CD4-positive, CD25-positive, alpha-beta regulatory T cell (primary cell): ENCODE results near the gene CORO1C. TPM values are rescaled to one million over a fixed set of nuclear protein-coding genes. Genes with fewer than 3 reads are reported as not detected.
"Not testable (repeated sequence)": the region's sequence is repeated elsewhere in the genome, so short reads cannot be mapped to it uniquely, and the experiment has no call there.

ENCODE experiments used
- ATAC-seq, 2 donors: fragments of 150-1000 bp; cut with Tn5 transposase; one replicate each; pipeline ENCODE4 v1.10.0; 2021; ENCODE audit warnings: low read depth in 2 of 2, moderate number of reproducible peaks in 2 of 2, moderate library complexity in 1 of 2
- DNase-seq, 3 donors: peaks; one replicate each; pipeline versions ENCODE4 v3.0.0 to v3.0.0-alpha.2; 2012 to 2022; ENCODE audit warnings: mixed read lengths in 1 of 3
- H3K27ac ChIP-seq: one replicate; pipeline ENCODE4 v1.7.0; 2013; ENCODE audit warnings: mild to moderate bottlenecking, low read length; ENCODE audit not compliant: insufficient read depth, poor library complexity, severe bottlenecking
- H3K27me3 ChIP-seq: one replicate; pipeline ENCODE4 v1.7.0; 2013; ENCODE audit warnings: low read length; ENCODE audit not compliant: control insufficient read depth, insufficient read depth
- H3K36me3 ChIP-seq: one replicate; pipeline ENCODE4 v1.7.0; 2013; ENCODE audit warnings: mild to moderate bottlenecking, low read length, moderate library complexity; ENCODE audit not compliant: control insufficient read depth, insufficient read depth
- H3K4me1 ChIP-seq: 2 replicates; pipeline ENCODE4 v1.7.0; 2013; ENCODE audit warnings: mild to moderate bottlenecking, low read length; ENCODE audit not compliant: insufficient read depth, control insufficient read depth, poor library complexity, severe bottlenecking
- H3K4me3 ChIP-seq: one replicate; pipeline ENCODE4 v1.7.0; 2013; ENCODE audit warnings: low read depth, mild to moderate bottlenecking, low read length, moderate library complexity
- H3K9me3 ChIP-seq, 2 experiments: 1 replicate in 1 of 2; 2 replicates in 1 of 2; pipeline ENCODE4 v1.7.0; 2013; ENCODE audit warnings: low read length in 2 of 2, mild to moderate bottlenecking in 1 of 2, moderate library complexity in 1 of 2; ENCODE audit not compliant: control insufficient read depth in 2 of 2
- H3K27ac Mint-ChIP-seq, 3 donors: one replicate each; pipeline ENCODE4 v1.8.0; 2020 to 2022; ENCODE audit warnings: mild to moderate bottlenecking in 3 of 3, mixed read lengths in 3 of 3, moderate library complexity in 2 of 3
- H3K27me3 Mint-ChIP-seq: one replicate; pipeline ENCODE4 v1.8.0; 2022; ENCODE audit warnings: mild to moderate bottlenecking, mixed read lengths
- H3K36me3 Mint-ChIP-seq: one replicate; pipeline ENCODE4 v1.8.0; 2020; ENCODE audit warnings: mixed read lengths
- H3K4me1 Mint-ChIP-seq, 4 donors: one replicate each; pipeline ENCODE4 v1.8.0; 2020 to 2022; ENCODE audit warnings: mixed read lengths in 4 of 4, mild to moderate bottlenecking in 1 of 4
- H3K4me3 Mint-ChIP-seq, 4 donors: one replicate each; pipeline ENCODE4 v1.8.0; 2020 to 2022; ENCODE audit warnings: mild to moderate bottlenecking in 4 of 4, mixed read lengths in 4 of 4, moderate library complexity in 3 of 4
- H3K9me3 Mint-ChIP-seq, 7 donors: one replicate each; pipeline ENCODE4 v1.8.0; 2020 to 2022; ENCODE audit warnings: mixed read lengths in 7 of 7, mild to moderate bottlenecking in 3 of 7, moderate library complexity in 2 of 7
- polyA plus RNA-seq, 4 donors: library from polyadenylated mRNA; unstranded; fragments of 300-500 nt; fragmentation: Illumina TruSeq; gene quantifications; one replicate each; pipeline ENCODE4 v1.2.3, GENCODE V29; 2021
- total RNA-seq: library from RNA; stranded (reverse); gene quantifications from one replicate; pipeline ENCODE4 v1.2.3, GENCODE V29; 2022

The CORO1C gene
- total and polyA plus RNA-seq, 5 donors from 2014 or later = 9.4 to 22.8 (median 21.2) TPM

DNA sequence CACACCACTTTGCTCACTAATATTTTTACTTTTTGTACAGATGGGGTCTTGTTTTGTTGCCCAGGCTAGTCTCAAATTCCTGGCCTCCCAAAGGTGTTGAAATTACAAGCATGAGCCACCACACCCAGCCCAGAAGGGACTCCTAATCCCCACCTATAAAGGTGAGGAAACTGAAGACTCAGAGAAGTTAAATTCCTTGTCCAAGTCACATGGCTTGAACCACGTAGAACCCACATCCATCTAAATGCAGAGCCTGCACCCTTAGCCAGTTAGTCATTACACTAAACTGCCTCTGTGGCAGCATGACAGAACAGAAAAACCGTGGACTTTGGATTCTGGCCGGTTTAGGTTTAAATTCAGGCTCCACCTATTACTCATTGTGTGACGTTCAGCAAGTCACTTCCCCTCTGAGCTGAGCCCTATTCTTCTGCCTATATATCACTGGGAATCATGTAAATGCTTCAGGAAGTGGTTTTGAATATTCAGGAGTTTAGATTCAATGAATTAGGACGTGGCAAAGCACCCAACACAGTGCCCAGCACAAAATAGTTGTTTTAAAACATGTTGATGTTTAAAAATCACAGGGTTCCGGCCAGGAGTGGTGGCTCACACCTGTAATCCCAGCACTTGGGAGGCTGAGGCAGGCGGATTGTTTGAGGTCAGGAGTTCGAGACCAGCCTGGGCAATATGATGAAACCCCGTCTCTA is 3.0 kb upstream of the CORO1C start:
- H3K9me3 Mint-ChIP-seq = no peaks in the 10 kb centered on the region
- no peak overlapping the region for H3K27ac ChIP-seq
- H3K4me3 Mint-ChIP-seq = peak overlapping the region in 3 of 4 donors; percentile 28 to 78 (median 41)

DNA sequence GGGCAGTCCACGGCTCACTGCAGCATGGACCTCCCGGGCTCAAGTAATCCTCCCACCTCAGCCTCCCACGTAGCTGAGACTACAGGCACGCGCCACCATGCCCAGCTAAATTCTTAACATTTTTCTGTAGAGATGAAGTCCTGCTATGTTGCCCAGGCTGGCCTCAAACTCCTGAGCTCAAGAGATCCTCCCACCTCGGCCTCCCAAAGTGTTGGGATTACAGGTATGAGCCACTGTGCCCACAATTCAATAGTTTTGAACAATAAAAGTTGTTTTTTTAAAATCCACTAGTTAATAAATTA is 1.9 kb upstream of the CORO1C start:
- ATAC-seq, H3K36me3 ChIP-seq, H3K27me3 ChIP-seq, H3K9me3 Mint-ChIP-seq, H3K27ac ChIP-seq, DNase-seq, H3K27me3 Mint-ChIP-seq, H3K36me3 Mint-ChIP-seq, H3K4me3 ChIP-seq, H3K9me3 ChIP-seq: not testable (repeated sequence)
- peaks cover 24% of the 10 kb centered on the region for H3K4me1 ChIP-seq
- Mint-ChIP-seq H3K4me3 (peak overlapping the region in 1 of 4 donors; percentile 90), H3K4me1 (peaks cover 7 to 34% (median 18%) of the 10 kb centered on the region in 4 donors), H3K27ac (peak overlapping the region in 1 of 3 donors; percentile 42)

More for the DNA sequence above, 3.0 kb upstream of the CORO1C start:
- peaks cover 24% of the 10 kb centered on the region for H3K4me1 ChIP-seq
- no peak overlapping the region for H3K4me3 ChIP-seq
- H3K27me3 ChIP-seq = no peaks in the 10 kb centered on the region
- Mint-ChIP-seq H3K27me3 (peaks cover 17% of the 10 kb centered on the region), H3K4me1 (peaks cover 6 to 25% (median 15%) of the 10 kb centered on the region in 4 donors), H3K36me3 (no peaks in the 10 kb centered on the region), H3K27ac (peak overlapping the region; percentile 55 to 83 (median 69))
- no peak for ATAC-seq
- no peaks in the 10 kb centered on the region for H3K9me3 ChIP-seq
- no peaks in the 10 kb centered on the region for H3K36me3 ChIP-seq
- peak in 1 of 3 donors; percentile 7 for DNase-seq

DNA sequence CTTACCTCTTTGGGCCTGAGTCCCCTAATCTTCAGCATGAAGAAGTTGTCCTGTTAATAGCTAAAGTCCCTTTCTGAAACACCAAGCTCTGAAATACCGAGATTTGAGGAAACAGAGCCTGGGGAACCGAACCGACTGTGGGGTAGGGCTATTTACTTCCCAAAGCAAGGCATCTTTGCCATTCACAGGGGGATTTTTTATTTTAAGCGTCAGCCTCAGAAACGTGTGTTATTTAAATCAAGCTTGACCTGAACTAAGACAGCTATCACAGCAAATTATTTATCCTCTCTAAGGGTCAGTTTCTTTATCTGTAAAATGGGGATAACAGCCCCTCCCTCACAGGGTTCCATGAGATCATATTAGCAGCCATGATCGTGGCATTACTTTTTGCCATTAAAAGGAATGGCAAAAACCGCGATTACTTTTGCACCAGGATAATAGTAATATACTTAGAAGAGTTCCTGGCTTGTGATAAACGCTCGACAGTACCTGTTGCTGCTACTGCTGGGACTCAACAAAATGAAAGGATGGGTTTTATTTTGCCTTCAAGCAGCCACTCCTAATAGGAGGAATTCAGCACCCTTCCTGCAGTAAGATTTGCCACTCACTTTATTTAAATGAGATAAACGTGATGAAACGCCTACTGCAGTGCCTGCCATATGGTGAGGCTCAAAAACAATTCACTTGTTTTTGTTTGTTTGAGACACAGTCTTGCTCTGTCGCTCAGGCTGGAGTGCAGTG is 1.3 kb upstream of the CORO1C start:
- no peaks in the 10 kb centered on the region for H3K36me3 ChIP-seq
- H3K27me3 Mint-ChIP-seq = peaks cover 10% of the 10 kb centered on the region
- ATAC-seq = no peak
- no peaks in the 10 kb centered on the region for H3K27me3 ChIP-seq
- H3K9me3 Mint-ChIP-seq = no peaks in the 10 kb centered on the region
- H3K4me1 Mint-ChIP-seq = peaks cover 5 to 34% (median 18%) of the 10 kb centered on the region in 4 donors
- H3K4me1 ChIP-seq = peaks cover 24% of the 10 kb centered on the region
- peak overlapping the region; percentile 51 for H3K4me3 ChIP-seq
- no peak for DNase-seq
- H3K9me3 ChIP-seq = no peaks in the 10 kb centered on the region
- peak overlapping the region; percentile 90 to 98 (median 97) for H3K4me3 Mint-ChIP-seq
- peak overlapping the region; percentile 89 to 96 (median 96) for H3K27ac Mint-ChIP-seq
- H3K27ac ChIP-seq = peak overlapping the region; percentile 87
- no peaks in the 10 kb centered on the region for H3K36me3 Mint-ChIP-seq

DNA sequence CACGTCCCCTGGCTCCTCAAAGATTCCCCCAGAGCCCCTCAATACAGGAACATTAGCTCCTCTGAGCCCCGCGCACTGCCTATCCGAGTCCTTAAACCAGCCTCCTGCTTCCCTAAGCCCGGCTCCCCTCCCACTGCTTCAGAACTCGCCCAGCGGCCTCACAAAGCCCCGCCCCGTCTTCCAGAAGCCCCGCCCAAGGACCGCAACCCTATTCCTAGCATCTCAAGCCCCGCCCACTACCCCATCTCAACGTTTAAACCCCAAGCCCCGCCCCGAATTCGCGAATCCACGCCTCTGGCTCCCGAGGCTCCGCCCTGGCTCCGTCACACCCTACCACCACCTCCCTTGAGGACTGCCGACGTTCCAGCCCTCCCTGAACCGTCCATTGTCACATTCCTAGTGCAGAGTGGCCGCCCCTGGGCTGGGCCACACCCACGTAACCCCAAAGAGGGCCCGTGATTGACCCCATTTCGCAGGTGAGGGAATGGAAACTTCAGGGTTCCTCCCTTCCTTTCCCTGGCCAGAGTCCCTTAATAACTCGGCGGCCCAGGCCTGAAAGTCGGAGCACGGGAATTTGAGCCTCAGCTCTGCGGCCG is 646 bp upstream of the CORO1C start:
- Mint-ChIP-seq H3K4me3 (peak overlapping the region; percentile 90 to 98 (median 97)), H3K4me1 (peaks cover 6 to 34% (median 18%) of the 10 kb centered on the region in 4 donors), H3K27me3 (peaks cover 10% of the 10 kb centered on the region), H3K36me3 (no peaks in the 10 kb centered on the region), H3K27ac (peak overlapping the region; percentile 89 to 96 (median 96)), H3K9me3 (no peaks in the 10 kb centered on the region)
- Histone ChIP-seq H3K36me3 (no peaks in the 10 kb centered on the region), H3K4me1 (peaks cover 24% of the 10 kb centered on the region), H3K9me3 (no peaks in the 10 kb centered on the region), H3K4me3 (peak overlapping the region; percentile 62), H3K27me3 (no peaks in the 10 kb centered on the region), H3K27ac (peak overlapping the region; percentile 87)
- DNase-seq (peak; percentile 92 to 96 (median 95)), ATAC-seq (peak; percentile 64 to 72)

DNA sequence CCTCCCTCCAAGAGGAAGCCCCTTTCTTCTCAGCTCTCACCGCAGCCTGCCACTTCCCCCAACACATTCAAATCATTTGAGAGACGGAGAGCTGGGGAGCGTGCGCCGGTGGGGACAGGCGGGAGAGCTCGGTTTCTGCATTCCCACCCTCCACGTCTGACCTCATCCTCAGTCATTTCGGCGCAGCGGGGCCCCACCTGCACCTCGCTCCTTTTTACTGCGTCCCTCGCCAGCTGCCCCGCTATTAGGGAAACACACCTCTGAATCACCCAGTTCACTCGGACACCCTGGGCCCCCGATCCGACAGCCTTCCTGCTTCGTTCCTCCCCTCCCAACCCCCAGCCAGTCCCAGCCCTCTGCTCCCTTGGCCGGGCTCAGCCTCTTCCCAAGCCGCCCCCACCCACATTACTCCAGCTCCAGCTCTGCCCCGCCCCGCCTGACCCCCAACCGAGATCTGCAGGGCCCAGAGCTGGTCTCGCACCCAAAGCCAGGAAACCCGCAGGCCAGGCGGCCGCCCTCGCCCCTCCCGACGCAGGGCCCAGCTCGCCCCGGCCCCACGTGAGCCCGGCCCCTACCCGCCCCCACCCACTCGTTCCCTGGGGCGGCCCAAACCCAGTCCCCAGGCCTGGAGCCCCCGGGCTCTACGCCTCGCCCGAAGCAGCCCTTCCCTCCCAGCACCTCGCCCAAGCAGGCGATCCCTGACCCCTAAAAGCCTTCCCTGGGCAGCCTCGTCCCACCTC is 783 bp downstream of the CORO1C start:
- Mint-ChIP-seq H3K9me3 (no peaks in the 10 kb centered on the region), H3K27ac (peak overlapping the region; percentile 46 to 72 (median 67)), H3K4me3 (peak overlapping the region; percentile 85 to 93 (median 90)), H3K36me3 (no peaks in the 10 kb centered on the region), H3K4me1 (peaks cover 5 to 34% (median 17%) of the 10 kb centered on the region in 4 donors), H3K27me3 (peaks cover 10% of the 10 kb centered on the region)
- Histone ChIP-seq H3K4me1 (peaks cover 24% of the 10 kb centered on the region), H3K4me3 (peak overlapping the region; percentile 58), H3K27me3 (no peaks in the 10 kb centered on the region), H3K27ac (peak overlapping the region; percentile 87), H3K9me3 (no peaks in the 10 kb centered on the region), H3K36me3 (no peaks in the 10 kb centered on the region)
- peak in 2 of 3 donors; percentile 19 to 31 for DNase-seq
- no peak for ATAC-seq

DNA sequence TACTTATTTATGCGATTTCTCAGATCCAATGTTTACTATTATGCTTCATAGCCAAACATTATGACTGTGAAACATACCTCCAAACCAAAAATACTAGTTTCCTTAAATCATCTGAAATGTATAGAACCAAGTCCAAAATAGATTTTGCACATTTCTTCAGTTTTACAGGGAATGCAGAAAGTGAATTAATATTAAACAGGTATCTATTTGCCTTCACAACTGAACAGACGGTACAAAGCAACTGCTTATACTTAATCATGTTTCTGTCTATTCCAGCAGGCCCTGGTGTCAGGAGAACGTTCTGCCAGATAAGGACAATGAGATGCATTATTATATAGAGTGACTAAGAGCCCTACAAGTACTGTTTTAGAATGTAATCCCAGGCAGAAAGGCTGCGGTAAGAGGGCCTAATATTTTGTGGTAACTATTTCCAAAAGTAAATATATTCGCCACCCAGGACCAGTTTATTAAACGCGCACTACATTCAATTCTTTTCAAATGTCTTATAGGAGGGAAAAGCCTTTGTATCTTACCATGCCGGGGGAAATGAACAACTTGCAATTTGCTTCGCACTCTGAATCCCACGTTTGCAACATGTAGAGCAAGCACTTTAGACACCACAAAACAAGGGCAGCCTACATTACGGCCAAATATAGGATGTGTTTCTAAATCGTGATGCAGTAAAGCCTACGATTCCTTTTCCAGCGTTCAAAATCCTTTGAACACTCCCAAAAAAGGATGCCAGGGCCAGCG is 1.5 kb downstream of the CORO1C start:
- H3K4me1 ChIP-seq = peaks cover 24% of the 10 kb centered on the region
- no peaks in the 10 kb centered on the region for H3K9me3 Mint-ChIP-seq
- peaks cover 10% of the 10 kb centered on the region for H3K27me3 Mint-ChIP-seq
- peak overlapping the region; percentile 11 to 67 (median 48) for H3K27ac Mint-ChIP-seq
- no peaks in the 10 kb centered on the region for H3K27me3 ChIP-seq
- H3K4me3 Mint-ChIP-seq = peak overlapping the region; percentile 85 to 93 (median 90)
- peak overlapping the region; percentile 39 for H3K27ac ChIP-seq
- no peaks in the 10 kb centered on the region for H3K36me3 ChIP-seq
- no peaks in the 10 kb centered on the region for H3K36me3 Mint-ChIP-seq
- H3K4me3 ChIP-seq = peak overlapping the region; percentile 58
- H3K4me1 Mint-ChIP-seq = peaks cover 5 to 40% (median 17%) of the 10 kb centered on the region in 4 donors
- DNase-seq (no peak), ATAC-seq (no peak)
- no peaks in the 10 kb centered on the region for H3K9me3 ChIP-seq
